Islet precursor cell (in vitro differentiated cells): ENCODE results near the gene LRRC28.

ENCODE experiments used
- DNase-seq: peaks from one replicate; pipeline ENCODE4 v3.0.0-alpha.2; 2018

Gene LRRC28

GRCh38 chr15:99403597-99403996 is 152.3 kb downstream of the LRRC28 start:
- DNase-seq, result peak; percentile 59

GRCh38 chr15:99404454-99404853 is 153.2 kb downstream of the LRRC28 start:
- DNase-seq, result no peak

GRCh38 chr15:99406120-99406519 is 154.8 kb downstream of the LRRC28 start:
- no peak for DNase-seq

- no peak for DNase-seq
Observed at GRCh38 chr15:99406716-99407487, 155.6 kb downstream of the LRRC28 start.

GRCh38 chr15:99407716-99408115 is 156.4 kb downstream of the LRRC28 start:
- DNase-seq, result no peak

GRCh38 chr15:99408236-99409096 is 157.2 kb downstream of the LRRC28 start:
- DNase-seq, result no peak

GRCh38 chr15:99409097-99409473 is 157.8 kb downstream of the LRRC28 start:
- DNase-seq, result peak; percentile 74

- DNase-seq, result no peak
Observed at GRCh38 chr15:99409560-99409959, 158.3 kb downstream of the LRRC28 start.

GRCh38 chr15:99410477-99410876 is 159.2 kb downstream of the LRRC28 start:
- DNase-seq, result no peak

GRCh38 chr15:99411234-99411633 is 160.0 kb downstream of the LRRC28 start:
- no peak for DNase-seq

GRCh38 chr15:99412082-99412481 is 160.8 kb downstream of the LRRC28 start:
- no peak for DNase-seq

GRCh38 chr15:99412626-99413025 is 161.3 kb downstream of the LRRC28 start:
- DNase-seq, result no peak

GRCh38 chr15:99413955-99414754 is 162.9 kb downstream of the LRRC28 start:
- DNase-seq, result no peak

- DNase-seq, result peak; percentile 78
Observed at GRCh38 chr15:99414755-99415731, 163.8 kb downstream of the LRRC28 start.

- peak; percentile 50 for DNase-seq
Observed at GRCh38 chr15:99416191-99417188, 165.2 kb downstream of the LRRC28 start.

GRCh38 chr15:99421172-99421656 is 169.9 kb downstream of the LRRC28 start:
- peak; percentile 48 for DNase-seq

GRCh38 chr15:99421758-99422157 is 170.5 kb downstream of the LRRC28 start:
- DNase-seq, result peak; percentile 12

- no peak for DNase-seq
Observed at GRCh38 chr15:99423186-99424130, 172.2 kb downstream of the LRRC28 start.

- DNase-seq, result no peak
Observed at GRCh38 chr15:99424131-99424571, 172.9 kb downstream of the LRRC28 start.
